GM12872 (cell line): Measurements from ENCODE around the gene URI1.

Source experiments
- CTCF ChIP-seq: IDR thresholded peaks from 3 replicates; pipeline ENCODE4 v1.5.1; 2011; ENCODE audit warnings: low read depth, mild to moderate bottlenecking, low read length, moderate library complexity; ENCODE audit not compliant: insufficient read depth

Gene URI1

DNA sequence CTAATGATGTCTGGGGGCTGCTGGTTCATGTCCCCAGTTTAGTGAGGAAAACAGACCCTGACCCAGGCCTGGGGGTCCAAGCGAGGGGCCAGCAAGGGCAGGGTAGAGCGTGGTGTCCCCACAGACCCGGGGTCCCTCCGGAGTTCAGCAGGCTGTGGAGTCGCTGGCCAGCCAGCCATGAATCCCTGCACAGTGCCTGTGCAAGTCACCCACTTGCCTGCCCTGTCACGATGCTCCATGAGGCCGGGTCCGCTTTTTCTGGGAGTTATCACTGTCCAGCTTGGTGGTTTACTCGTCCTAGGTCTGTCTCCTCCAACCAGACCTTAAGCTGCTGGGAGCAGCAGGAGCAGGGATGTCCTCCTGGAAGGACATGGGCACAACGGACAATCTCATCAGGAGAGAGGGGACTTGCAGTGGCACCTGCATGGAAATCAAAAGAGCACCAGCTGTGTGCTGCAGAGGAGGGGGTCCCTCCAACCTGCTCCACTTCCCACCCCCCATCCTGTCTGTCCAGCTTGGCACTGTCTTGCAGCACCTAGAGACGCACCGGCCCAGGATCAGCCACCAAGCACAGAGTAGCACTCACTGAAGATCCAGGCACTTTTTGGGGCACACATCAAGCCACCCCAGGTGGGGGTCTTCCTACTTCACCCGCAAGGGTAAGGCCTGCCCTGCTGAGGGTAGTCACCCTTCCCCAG, 121.8 kb downstream of the URI1 start:
- TF ChIP-seq CTCF, result no peak

DNA sequence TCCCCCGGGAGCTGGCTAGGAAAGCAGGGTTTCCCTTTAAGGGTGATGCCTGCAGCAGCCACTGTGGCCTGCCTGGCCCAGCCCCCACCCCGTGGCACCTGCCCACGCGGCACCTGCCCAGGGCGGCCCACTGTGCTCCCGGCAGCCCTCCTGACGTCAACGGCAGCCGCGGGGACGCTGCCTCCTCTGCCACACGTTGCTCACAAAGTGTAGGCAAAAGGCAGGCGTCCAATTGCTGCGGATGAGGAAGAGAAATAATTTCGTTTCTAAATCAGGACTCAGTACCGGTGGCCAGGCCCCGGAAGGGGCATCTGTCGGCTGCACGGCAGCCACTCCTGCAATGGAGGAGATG, 122.3 kb downstream of the URI1 start:
- no peak for TF ChIP-seq CTCF

GRCh38 chr19:30064771-30065494, 122.9 kb downstream of the URI1 start:
- TF ChIP-seq CTCF, result no peak

DNA sequence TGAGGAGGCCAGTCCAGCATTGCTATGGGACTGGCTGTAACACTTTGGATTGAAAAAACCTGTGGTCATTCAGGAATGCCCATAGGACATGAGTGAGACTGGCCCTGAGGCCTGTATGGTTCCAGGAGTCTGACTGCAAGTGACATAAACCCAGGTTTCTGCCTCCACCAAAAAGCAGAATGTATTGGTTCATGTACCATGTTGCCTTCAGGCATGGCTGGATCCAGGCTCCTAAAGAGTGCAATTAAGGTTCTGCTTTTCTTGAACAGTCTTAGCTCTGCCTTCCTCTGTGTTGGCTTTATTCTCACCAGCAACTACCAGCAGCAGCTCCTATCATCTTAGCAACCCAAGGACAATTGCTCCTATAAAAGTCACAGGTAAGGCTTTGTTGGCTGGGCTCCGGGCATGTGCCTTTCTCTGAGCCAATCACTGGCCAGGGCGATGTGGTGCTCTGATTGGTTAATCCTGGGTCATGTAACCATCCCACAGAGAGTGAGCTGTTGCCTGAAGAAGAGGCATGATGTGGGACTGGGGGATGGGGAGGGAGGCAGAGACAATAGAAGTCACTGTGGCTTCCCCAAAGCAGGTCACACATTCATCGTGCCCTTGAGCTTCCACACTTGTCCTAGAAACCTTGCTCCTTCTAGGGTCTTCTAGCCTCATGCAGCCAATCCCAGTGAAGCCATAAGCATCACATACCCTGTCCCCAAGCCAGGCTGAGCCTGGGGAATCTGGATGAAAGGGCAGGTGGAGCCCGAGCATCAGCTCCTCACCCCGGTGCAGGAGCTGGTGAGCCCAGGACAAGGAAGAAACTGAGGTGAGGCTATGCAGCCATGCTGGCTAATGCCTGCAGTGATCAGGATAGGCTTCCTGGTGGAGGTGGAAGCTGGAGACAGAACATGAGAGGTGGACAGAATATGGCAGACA, 123.9 kb downstream of the URI1 start:
- no peak for TF ChIP-seq CTCF
